Right renal pelvis (tissue), 4 donors: ENCODE measurements around the gene DDC. TPM values are rescaled to one million over a fixed set of nuclear protein-coding genes. Genes with fewer than 3 reads are reported as not detected.
"Not testable (repeated sequence)": the region's sequence is repeated elsewhere in the genome, so short reads cannot be mapped to it uniquely, and the experiment has no call there.

ENCODE experiments used
- DNase-seq, 4 donors: peaks; one replicate each; pipeline ENCODE4 v3.0.0-alpha.2; 2013; ENCODE audit warnings: low read depth in 4 of 4, low spot score in 3 of 4, missing footprints in 1 of 4
- polyA plus RNA-seq, 4 donors: library from polyadenylated mRNA; unstranded; fragments of 120-200 nt; gene quantifications; one replicate each; pipeline ENCODE4 v1.2.1, GENCODE V29; 2013; ENCODE audit not compliant: insufficient read length in 4 of 4

DDC gene
- polyA plus RNA-seq, 4 donors, result 83.2 to 113 (median 84.9) TPM

- DNase-seq, result no peak
Observed at GRCh38 chr7:50466815-50467585, 98.2 kb downstream of the DDC start.

- no peak for DNase-seq
Observed at GRCh38 chr7:50463035-50463434, 102.2 kb downstream of the DDC start.

GRCh38 chr7:50462361-50462760, 102.8 kb downstream of the DDC start:
- DNase-seq, result no peak

- no peak for DNase-seq
Observed at GRCh38 chr7:50461695-50462094, 103.5 kb downstream of the DDC start.

GRCh38 chr7:50459183-50459582, 106.0 kb downstream of the DDC start:
- DNase-seq, result not testable (repeated sequence)

- not testable (repeated sequence) for DNase-seq
Observed at GRCh38 chr7:50458651-50459050, 106.6 kb downstream of the DDC start.

- no peak for DNase-seq
Observed at GRCh38 chr7:50456371-50457123, 108.7 kb downstream of the DDC start.

- DNase-seq, result no peak
Observed at GRCh38 chr7:50455658-50456057, 109.5 kb downstream of the DDC start.

- DNase-seq, result no peak
Observed at GRCh38 chr7:50454968-50455367, 110.2 kb downstream of the DDC start.

- DNase-seq, result peak in 1 of 4 donors; percentile 20
Observed at GRCh38 chr7:50450590-50451032, 114.6 kb downstream of the DDC start.

- DNase-seq, result peak in 3 of 4 donors; percentile 40 to 47 (median 41)
Observed at GRCh38 chr7:50449881-50450589, 115.2 kb downstream of the DDC start, which contains the start of gene FIGNL1. TSS of gene FIGNL1 (minus strand) at chr7:50450350. CDS start at chr7:50447287, 3,063 bp downstream.

GRCh38 chr7:50449501-50449880, 115.7 kb downstream of the DDC start:
- no peak for DNase-seq

- no peak for DNase-seq
Observed at GRCh38 chr7:50448823-50449222, 116.4 kb downstream of the DDC start.

GRCh38 chr7:50446542-50446960, 118.7 kb downstream of the DDC start:
- DNase-seq, result no peak

- no peak for DNase-seq
Observed at GRCh38 chr7:50436133-50436806, 128.9 kb downstream of the DDC start.

GRCh38 chr7:50431722-50432305, 133.4 kb downstream of the DDC start:
- DNase-seq, result no peak

GRCh38 chr7:50431316-50431715, 133.9 kb downstream of the DDC start:
- no peak for DNase-seq

GRCh38 chr7:50428911-50429310, 136.3 kb downstream of the DDC start:
- no peak for DNase-seq

GRCh38 chr7:50427518-50427917, 137.7 kb downstream of the DDC start:
- no peak for DNase-seq
